Neural progenitor cell (in vitro differentiated cells): ENCODE results near the gene FUT2. TPM values are rescaled to one million over a fixed set of nuclear protein-coding genes. Genes with fewer than 3 reads are reported as not detected.

ENCODE experiments used
- DNase-seq: peaks from one replicate; pipeline ENCODE4 v3.0.0-alpha.2; 2016; ENCODE audit warnings: low spot score
- H2AFZ ChIP-seq: fragments of 200-600 bp; sonication (generic); replicated peaks from 2 replicates; pipeline ENCODE4 v1.6.1; 2016; ENCODE audit warnings: antibody characterized with exemption
- H3F3A ChIP-seq: fragments of 200-600 bp; sonication (generic); 2 replicates; pipeline ENCODE4 v1.6.1; 2016; ENCODE audit warnings: antibody characterized with exemption, low read depth
- H3K27ac ChIP-seq: fragments of 200-600 bp; sonication (generic); 2 replicates; pipeline ENCODE4 v1.5.1; 2016; ENCODE audit warnings: mild to moderate bottlenecking
- H3K27me3 ChIP-seq: fragments of 200-600 bp; sonication (generic); 2 replicates; pipeline ENCODE4 v1.6.1; 2016; ENCODE audit warnings: mild to moderate bottlenecking, moderate library complexity
- H3K36me3 ChIP-seq: fragments of 200-600 bp; sonication (generic); 2 replicates; pipeline ENCODE4 v1.5.1; 2016
- H3K4me1 ChIP-seq: fragments of 200-600 bp; sonication (generic); 2 replicates; pipeline ENCODE4 v1.6.1; 2016; ENCODE audit warnings: mixed run types
- H3K4me2 ChIP-seq: fragments of 200-600 bp; sonication (generic); 2 replicates; pipeline ENCODE4 v1.6.1; 2016
- H3K4me3 ChIP-seq: fragments of 200-600 bp; sonication (generic); 2 replicates; pipeline ENCODE4 v1.5.1; 2016
- H3K79me2 ChIP-seq: fragments of 200-600 bp; sonication (generic); 2 replicates; pipeline ENCODE4 v1.6.1; 2016; ENCODE audit warnings: low read depth
- H3K9ac ChIP-seq: fragments of 200-600 bp; sonication (generic); 2 replicates; pipeline ENCODE4 v1.6.1; 2016
- H3K9me3 ChIP-seq: fragments of 200-600 bp; sonication (generic); 2 replicates; pipeline ENCODE4 v1.5.1; 2016; ENCODE audit warnings: low read depth
- H4K20me1 ChIP-seq: fragments of 200-600 bp; sonication (generic); 2 replicates; pipeline ENCODE4 v1.6.1; 2016; ENCODE audit warnings: low read depth
- H3K27ac Mint-ChIP-seq: 3 replicates; pipeline ENCODE4 v1.8.0; 2021; ENCODE audit warnings: mixed read lengths
- H3K27me3 Mint-ChIP-seq: 2 replicates; pipeline ENCODE4 v1.8.0; 2022; ENCODE audit warnings: low read depth, mild to moderate bottlenecking, inconsistent platforms, moderate library complexity, mixed read lengths; ENCODE audit not compliant: insufficient read depth
- H3K36me3 Mint-ChIP-seq: 3 replicates; pipeline ENCODE4 v1.8.0; 2021; ENCODE audit warnings: mixed read lengths
- H3K4me1 Mint-ChIP-seq: 3 replicates; pipeline ENCODE4 v1.8.0; 2021; ENCODE audit warnings: mixed read lengths
- H3K4me3 Mint-ChIP-seq: 3 replicates; pipeline ENCODE4 v1.8.0; 2021; ENCODE audit warnings: mild to moderate bottlenecking, moderate library complexity, mixed read lengths
- H3K9me3 Mint-ChIP-seq: 3 replicates; pipeline ENCODE4 v1.8.0; 2020; ENCODE audit warnings: mixed read lengths
- CTCF ChIP-seq: fragments of 200-600 bp; sonication (generic); IDR thresholded peaks from 2 replicates; pipeline ENCODE4 v1.5.1; 2017; ENCODE audit warnings: antibody characterized with exemption, mild to moderate bottlenecking
- EZH2 ChIP-seq: fragments of 200-600 bp; sonication (generic); IDR thresholded peaks from 2 replicates; pipeline ENCODE4 v1.6.1; 2017; ENCODE audit warnings: antibody characterized with exemption, mild to moderate bottlenecking, moderate library complexity
- EZH2phosphoT487 ChIP-seq: fragments of 200-600 bp; sonication (generic); IDR thresholded peaks from 2 replicates; pipeline ENCODE4 v1.6.1; 2017; ENCODE audit warnings: antibody characterized with exemption
- total RNA-seq: library from RNA; depleted of rRNA; stranded (reverse); fragments of >200 nt; gene quantifications from 2 replicates; pipeline ENCODE4 v1.2.3, GENCODE V29; 2015; ENCODE audit warnings: low replicate concordance

Gene FUT2
- total RNA-seq, 1 donor from 2014 or later = 0.09 TPM

- H3K4me1 ChIP-seq = no peaks in the 10 kb centered on the region
- peak; percentile 50 for DNase-seq
- no peaks in the 10 kb centered on the region for H3K36me3 ChIP-seq
Measured at GRCh38 chr19:48728911-48729664, 33.3 kb downstream of the FUT2 start.

GRCh38 chr19:48731452-48731851 is 35.7 kb downstream of the FUT2 start:
- H3K36me3 Mint-ChIP-seq = peaks cover 5% of the 10 kb centered on the region
- Histone ChIP-seq H4K20me1 (no peaks in the 10 kb centered on the region), H3K4me1 (no peaks in the 10 kb centered on the region), H3K4me2 (no peak overlapping the region), H3K9me3 (no peaks in the 10 kb centered on the region), H3K9ac (no peak overlapping the region), H3F3A (peaks cover 7% of the 10 kb centered on the region), H3K27me3 (no peaks in the 10 kb centered on the region), H3K27ac (no peak overlapping the region), H2AFZ (no peak overlapping the region), H3K79me2 (no peaks in the 10 kb centered on the region), H3K4me3 (no peak overlapping the region), H3K36me3 (no peaks in the 10 kb centered on the region)
- peaks cover 5% of the 10 kb centered on the region for H3K4me1 Mint-ChIP-seq
- H3K27me3 Mint-ChIP-seq = peaks cover 17% of the 10 kb centered on the region
- no peak for DNase-seq
- TF ChIP-seq CTCF = no peak
- TF ChIP-seq EZH2phosphoT487 = no peak
- no peak for TF ChIP-seq EZH2
- H3K27ac Mint-ChIP-seq = no peak overlapping the region
- H3K4me3 Mint-ChIP-seq = no peak overlapping the region
- H3K9me3 Mint-ChIP-seq = peaks cover 3% of the 10 kb centered on the region

More at GRCh38 chr19:48728911-48729664, 33.3 kb downstream of the FUT2 start:
- TF ChIP-seq CTCF (peak; percentile 6), EZH2phosphoT487 (no peak)
- Histone ChIP-seq H3K79me2 (no peaks in the 10 kb centered on the region), H3K4me3 (no peak overlapping the region), H3K9ac (no peak overlapping the region), H3K27me3 (no peaks in the 10 kb centered on the region), H4K20me1 (no peaks in the 10 kb centered on the region), H3K27ac (no peak overlapping the region), H3F3A (no peaks in the 10 kb centered on the region), H3K9me3 (no peaks in the 10 kb centered on the region), H3K4me2 (no peak overlapping the region), H2AFZ (no peak overlapping the region)
- peaks cover 3% of the 10 kb centered on the region for H3K9me3 Mint-ChIP-seq
- peaks cover 18% of the 10 kb centered on the region for H3K27me3 Mint-ChIP-seq
- H3K4me1 Mint-ChIP-seq = peaks cover 10% of the 10 kb centered on the region
- no peak overlapping the region for H3K4me3 Mint-ChIP-seq
- H3K36me3 Mint-ChIP-seq = peaks cover 8% of the 10 kb centered on the region
- H3K27ac Mint-ChIP-seq = no peak overlapping the region

- peaks cover 3% of the 10 kb centered on the region for H3K36me3 Mint-ChIP-seq
- peaks cover 3% of the 10 kb centered on the region for H3K9me3 Mint-ChIP-seq
- H3K27me3 Mint-ChIP-seq = peaks cover 18% of the 10 kb centered on the region
- H3K4me1 Mint-ChIP-seq = peaks cover 21% of the 10 kb centered on the region
- Histone ChIP-seq H3K27me3 (peaks cover 8% of the 10 kb centered on the region), H3K4me1 (peaks cover 12% of the 10 kb centered on the region), H3F3A (peaks cover 28% of the 10 kb centered on the region), H3K27ac (no peak overlapping the region), H3K9ac (no peak overlapping the region), H3K4me3 (peak overlapping the region; percentile 61), H3K36me3 (no peaks in the 10 kb centered on the region), H2AFZ (no peak overlapping the region), H3K9me3 (no peaks in the 10 kb centered on the region), H3K4me2 (peak overlapping the region; percentile 76), H3K79me2 (no peaks in the 10 kb centered on the region), H4K20me1 (no peaks in the 10 kb centered on the region)
- no peak for DNase-seq
- H3K4me3 Mint-ChIP-seq = peak overlapping the region; percentile 81
- no peak for TF ChIP-seq EZH2phosphoT487
- no peak overlapping the region for H3K27ac Mint-ChIP-seq
Measured at GRCh38 chr19:48734625-48735024, 38.9 kb downstream of the FUT2 start.

- Histone ChIP-seq H3F3A (peaks cover 33% of the 10 kb centered on the region), H3K4me2 (peak overlapping the region; percentile 76), H2AFZ (peak overlapping the region; percentile 66), H3K9ac (no peak overlapping the region), H3K79me2 (no peaks in the 10 kb centered on the region), H3K4me1 (peaks cover 17% of the 10 kb centered on the region), H3K4me3 (peak overlapping the region; percentile 61), H3K36me3 (no peaks in the 10 kb centered on the region), H3K9me3 (no peaks in the 10 kb centered on the region), H3K27me3 (peaks cover 13% of the 10 kb centered on the region), H3K27ac (no peak overlapping the region), H4K20me1 (peaks cover 3% of the 10 kb centered on the region)
- H3K4me1 Mint-ChIP-seq = peaks cover 23% of the 10 kb centered on the region
- no peak for TF ChIP-seq EZH2
- H3K9me3 Mint-ChIP-seq = peaks cover 3% of the 10 kb centered on the region
- peak overlapping the region; percentile 81 for H3K4me3 Mint-ChIP-seq
- peaks cover 18% of the 10 kb centered on the region for H3K27me3 Mint-ChIP-seq
- DNase-seq = peak; percentile 89
- H3K27ac Mint-ChIP-seq = no peak overlapping the region
- peaks cover 3% of the 10 kb centered on the region for H3K36me3 Mint-ChIP-seq
Measured at GRCh38 chr19:48735031-48735615, 39.4 kb downstream of the FUT2 start.
